ENCODE data around the gene GUCA1C. TPM values are rescaled to one million over a fixed set of nuclear protein-coding genes. Genes with fewer than 3 reads are reported as not detected.

Gene GUCA1C
- total and polyA plus RNA-seq, 2 donors (not counting 3 experiments of a cell fraction or from before 2014, with no cell fraction given): not detected

DNA sequence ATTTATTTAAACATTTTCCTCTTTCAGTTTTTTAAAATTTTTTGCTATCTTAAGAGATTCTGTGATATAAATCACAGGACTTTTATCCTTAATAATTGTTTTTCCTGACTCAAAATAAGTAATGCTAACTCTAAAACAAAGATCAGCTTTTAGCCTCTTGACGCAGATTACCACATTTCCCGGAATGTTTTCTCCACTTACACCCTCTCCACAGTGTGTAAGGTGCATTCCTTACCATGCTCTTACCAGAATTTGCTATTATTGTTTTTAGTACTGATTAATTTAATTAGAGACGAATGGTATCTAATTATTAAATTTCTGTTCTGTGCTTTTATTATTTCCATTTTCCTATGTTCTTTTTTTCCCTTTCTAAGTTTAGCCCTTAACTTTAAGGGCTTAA lies 34.8 kb downstream of the GUCA1C start:
- H2AFZ ChIP-seq (ENCODE audit: low read depth, low read length): no peak overlapping the region
- H3K27me3 ChIP-seq (ENCODE audit: control insufficient read depth in 2 of 2, insufficient read depth in 2 of 2, low read length in 2 of 2): peaks cover 0 to 1% of the 10 kb centered on the region in 2 experiments
- H3K9me1 ChIP-seq (replicated peaks; ENCODE audit: control insufficient read depth, extremely low read depth, insufficient read depth, low read length): no peaks in the 10 kb centered on the region
- no peak overlapping the region for H3K9ac ChIP-seq (replicated peaks; ENCODE audit: extremely low read depth, insufficient read depth, low read length)
- no TSS peak for BruUV-seq (replicated peaks)
- TF ChIP-seq JUN (IDR thresholded peaks at IDR 0.05; ENCODE audit: borderline replicate concordance, insufficient read depth, insufficient read length, low read depth) (no peak), POLR2A (IDR thresholded peaks at IDR 0.05; ENCODE audit: low read depth, low read length) (no peak), GATA2 (IDR thresholded peaks at IDR 0.05; ENCODE audit: insufficient read depth, insufficient read length, low read depth, low read length) (no peak), POLR2AphosphoS5 (IDR thresholded peaks at IDR 0.05; ENCODE audit: insufficient read depth, low read depth, low read length) (no peak), EZH2 (IDR thresholded peaks at IDR 0.05; ENCODE audit: borderline replicate concordance, low read depth, low read length, severe bottlenecking) (no peak), MYC (IDR thresholded peaks at IDR 0.05; ENCODE audit: low read depth, low read length) (no peak), FOS (IDR thresholded peaks at IDR 0.05; ENCODE audit: borderline replicate concordance, insufficient read depth, low read length) (no peak)
- TF ChIP-seq, protein P1, sequence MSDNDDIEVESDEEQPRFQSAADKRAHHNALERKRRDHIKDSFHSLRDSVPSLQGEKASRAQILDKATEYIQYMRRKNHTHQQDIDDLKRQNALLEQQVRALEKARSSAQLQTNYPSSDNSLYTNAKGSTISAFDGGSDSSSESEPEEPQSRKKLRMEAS (IDR thresholded peaks at IDR 0.05; ENCODE audit: insufficient read depth, insufficient read length): no peak
- TF ChIP-seq, protein P2, sequence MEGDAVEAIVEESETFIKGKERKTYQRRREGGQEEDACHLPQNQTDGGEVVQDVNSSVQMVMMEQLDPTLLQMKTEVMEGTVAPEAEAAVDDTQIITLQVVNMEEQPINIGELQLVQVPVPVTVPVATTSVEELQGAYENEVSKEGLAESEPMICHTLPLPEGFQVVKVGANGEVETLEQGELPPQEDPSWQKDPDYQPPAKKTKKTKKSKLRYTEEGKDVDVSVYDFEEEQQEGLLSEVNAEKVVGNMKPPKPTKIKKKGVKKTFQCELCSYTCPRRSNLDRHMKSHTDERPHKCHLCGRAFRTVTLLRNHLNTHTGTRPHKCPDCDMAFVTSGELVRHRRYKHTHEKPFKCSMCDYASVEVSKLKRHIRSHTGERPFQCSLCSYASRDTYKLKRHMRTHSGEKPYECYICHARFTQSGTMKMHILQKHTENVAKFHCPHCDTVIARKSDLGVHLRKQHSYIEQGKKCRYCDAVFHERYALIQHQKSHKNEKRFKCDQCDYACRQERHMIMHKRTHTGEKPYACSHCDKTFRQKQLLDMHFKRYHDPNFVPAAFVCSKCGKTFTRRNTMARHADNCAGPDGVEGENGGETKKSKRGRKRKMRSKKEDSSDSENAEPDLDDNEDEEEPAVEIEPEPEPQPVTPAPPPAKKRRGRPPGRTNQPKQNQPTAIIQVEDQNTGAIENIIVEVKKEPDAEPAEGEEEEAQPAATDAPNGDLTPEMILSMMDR (IDR thresholded peaks at IDR 0.05; ENCODE audit: extremely low read depth in 1 of 2, insufficient read depth in 1 of 2, low read depth in 1 of 2, low read length in 2 of 2): no peak
- no peaks in the 10 kb centered on the region for H3K79me2 ChIP-seq (ENCODE audit: control insufficient read depth, insufficient read depth, low read length)
- no peaks in the 10 kb centered on the region for H3K9me3 ChIP-seq (replicated peaks; ENCODE audit: control insufficient read depth, insufficient read depth, low read length)
- CTCF ChIA-PET: interaction anchor here (3.7 kb wide), 1 partner anchor 257 kb away, joined by 11 read pairs; no protein-coding TSS in a partner anchor
- H3K4me3 ChIP-seq (replicated peaks in 1 of 3; ENCODE audit: insufficient read depth in 1 of 3, low read depth in 1 of 3, low read length in 3 of 3): no peak overlapping the region
- H3K36me3 ChIP-seq (ENCODE audit: control insufficient read depth in 2 of 2, extremely low read depth in 1 of 2, insufficient read depth in 2 of 2, low read length in 2 of 2): no peaks in the 10 kb centered on the region
- H4K20me1 ChIP-seq (replicated peaks; ENCODE audit: control insufficient read depth, extremely low read depth, insufficient read depth, low read length): no peaks in the 10 kb centered on the region
- H3K4me1 ChIP-seq (ENCODE audit: control insufficient read depth, extremely low read depth, insufficient read depth, low read length): no peaks in the 10 kb centered on the region
- FAIRE-seq (no peak), DNase-seq (ENCODE audit: low read depth, low spot score) (no peak)
- intact Hi-C loops (cut with micrococcal nuclease) (no loop called here), dilution Hi-C loops (cut with MboI; ENCODE audit: extremely low pct_ligation_motif_present, low sequenced_read_pairs) (no loop called here)
- POLR2A ChIA-PET: no interaction called here
- no peak overlapping the region for H3K4me2 ChIP-seq (ENCODE audit: insufficient read depth, low read length)
- H3K27ac ChIP-seq (ENCODE audit: insufficient read depth, low read depth, low read length): no peak overlapping the region
